ENCODE results near the gene APLNR.

APLNR gene

DNA sequence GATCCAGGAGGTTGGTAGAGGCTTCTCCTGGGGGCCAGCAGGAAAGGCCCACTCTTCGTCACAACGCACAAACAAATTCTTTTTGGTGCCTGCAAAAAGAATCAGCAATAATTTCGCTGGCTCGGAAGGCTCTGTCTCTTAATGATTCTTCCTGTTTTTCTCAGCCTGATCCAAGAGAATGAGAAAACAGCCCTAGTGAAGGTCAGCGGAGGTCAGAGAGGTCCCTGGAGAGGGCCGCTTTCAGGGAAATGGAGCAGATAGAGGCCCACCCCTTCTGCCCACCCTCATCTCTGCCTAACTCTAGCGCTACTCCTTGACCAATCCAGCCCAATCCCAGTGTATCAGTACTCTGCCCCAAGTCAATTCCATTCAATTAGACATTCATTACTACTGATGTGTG, 36.1 kb downstream of the APLNR start:
- TF ChIP-seq, protein P1, sequence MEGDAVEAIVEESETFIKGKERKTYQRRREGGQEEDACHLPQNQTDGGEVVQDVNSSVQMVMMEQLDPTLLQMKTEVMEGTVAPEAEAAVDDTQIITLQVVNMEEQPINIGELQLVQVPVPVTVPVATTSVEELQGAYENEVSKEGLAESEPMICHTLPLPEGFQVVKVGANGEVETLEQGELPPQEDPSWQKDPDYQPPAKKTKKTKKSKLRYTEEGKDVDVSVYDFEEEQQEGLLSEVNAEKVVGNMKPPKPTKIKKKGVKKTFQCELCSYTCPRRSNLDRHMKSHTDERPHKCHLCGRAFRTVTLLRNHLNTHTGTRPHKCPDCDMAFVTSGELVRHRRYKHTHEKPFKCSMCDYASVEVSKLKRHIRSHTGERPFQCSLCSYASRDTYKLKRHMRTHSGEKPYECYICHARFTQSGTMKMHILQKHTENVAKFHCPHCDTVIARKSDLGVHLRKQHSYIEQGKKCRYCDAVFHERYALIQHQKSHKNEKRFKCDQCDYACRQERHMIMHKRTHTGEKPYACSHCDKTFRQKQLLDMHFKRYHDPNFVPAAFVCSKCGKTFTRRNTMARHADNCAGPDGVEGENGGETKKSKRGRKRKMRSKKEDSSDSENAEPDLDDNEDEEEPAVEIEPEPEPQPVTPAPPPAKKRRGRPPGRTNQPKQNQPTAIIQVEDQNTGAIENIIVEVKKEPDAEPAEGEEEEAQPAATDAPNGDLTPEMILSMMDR (IDR thresholded peaks at IDR 0.05), result no peak

DNA sequence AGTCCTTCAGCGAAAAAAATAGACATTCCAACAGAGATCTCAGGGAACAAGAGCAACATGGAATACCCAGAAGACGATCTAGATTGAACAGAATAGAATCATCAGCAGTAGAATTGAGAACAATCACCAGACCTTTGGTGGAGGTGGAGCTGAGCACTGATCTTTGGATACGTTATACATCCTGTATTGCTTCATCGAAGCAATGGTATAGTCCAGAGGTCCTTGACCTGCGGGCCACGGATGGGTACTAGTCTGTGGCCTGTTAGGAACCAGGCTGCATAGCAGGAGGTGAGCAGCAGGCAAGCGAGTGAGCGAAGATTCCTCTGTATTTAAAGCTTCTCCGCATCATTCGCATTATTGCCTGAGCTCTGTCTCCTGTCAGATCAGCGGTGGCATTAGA, 37.7 kb downstream of the APLNR start:
- TF ChIP-seq, protein P1 (IDR thresholded peaks at IDR 0.05), result no peak

DNA sequence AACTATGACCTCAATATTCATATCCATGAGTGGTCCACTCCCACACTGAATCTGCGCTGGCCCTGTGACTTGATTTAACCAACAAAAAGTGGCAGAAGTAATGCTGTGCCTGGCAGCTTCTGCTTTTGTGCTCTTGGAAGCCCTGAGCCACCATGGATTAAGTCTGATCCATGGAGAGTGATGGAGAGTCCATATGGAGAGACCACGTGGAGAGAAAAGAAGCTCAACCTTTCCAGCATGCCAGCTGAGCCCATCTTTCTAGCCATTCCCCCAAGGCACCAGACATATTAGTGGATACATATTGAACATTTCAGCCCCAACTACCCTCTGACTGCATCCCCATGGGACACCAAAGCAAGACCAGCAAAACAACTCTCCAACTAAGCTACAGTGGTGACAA, 39.3 kb downstream of the APLNR start:
- TF ChIP-seq, protein P1 (IDR thresholded peaks at IDR 0.05), result no peak

DNA sequence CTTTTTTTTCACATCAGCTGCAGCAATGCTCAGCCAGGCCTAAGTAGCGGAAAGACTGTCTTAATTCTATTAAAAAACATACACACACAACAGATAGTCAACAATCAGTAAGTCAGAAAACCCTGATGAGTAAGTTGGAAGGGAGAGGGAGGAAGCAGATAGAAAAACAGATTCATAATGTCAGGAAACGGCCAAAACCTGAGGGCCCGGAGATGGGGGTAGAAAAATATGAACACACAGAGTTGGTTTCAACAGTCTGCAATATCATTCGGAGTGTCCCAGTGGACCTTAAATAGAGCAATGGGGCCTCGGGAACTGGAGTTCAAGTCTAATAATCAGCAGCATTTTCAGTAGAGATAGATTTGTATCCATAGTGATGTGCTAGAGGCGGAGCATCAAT, 40.5 kb downstream of the APLNR start:
- TF ChIP-seq, protein P1 (IDR thresholded peaks at IDR 0.05), result no peak

DNA sequence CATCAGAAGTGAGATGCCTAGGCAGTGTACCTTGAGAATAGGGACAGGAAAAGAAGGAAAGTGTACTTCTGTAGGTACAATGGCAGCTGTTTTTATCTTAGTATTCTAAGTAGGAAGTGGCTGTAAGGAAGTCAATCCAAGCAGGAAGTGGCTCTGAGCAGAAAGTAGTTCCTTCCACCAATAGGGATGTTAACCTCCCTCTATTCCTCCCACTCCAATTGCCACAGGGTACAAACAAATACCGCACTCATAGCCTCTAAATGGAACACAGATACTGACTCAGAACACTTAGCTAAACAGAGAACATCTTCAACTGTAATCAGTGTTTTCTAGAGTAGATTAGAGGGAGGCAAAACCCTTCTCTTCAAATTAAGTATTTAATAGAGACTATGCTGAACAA, 44.7 kb downstream of the APLNR start:
- TF ChIP-seq, protein P1 (IDR thresholded peaks at IDR 0.05), result no peak

DNA sequence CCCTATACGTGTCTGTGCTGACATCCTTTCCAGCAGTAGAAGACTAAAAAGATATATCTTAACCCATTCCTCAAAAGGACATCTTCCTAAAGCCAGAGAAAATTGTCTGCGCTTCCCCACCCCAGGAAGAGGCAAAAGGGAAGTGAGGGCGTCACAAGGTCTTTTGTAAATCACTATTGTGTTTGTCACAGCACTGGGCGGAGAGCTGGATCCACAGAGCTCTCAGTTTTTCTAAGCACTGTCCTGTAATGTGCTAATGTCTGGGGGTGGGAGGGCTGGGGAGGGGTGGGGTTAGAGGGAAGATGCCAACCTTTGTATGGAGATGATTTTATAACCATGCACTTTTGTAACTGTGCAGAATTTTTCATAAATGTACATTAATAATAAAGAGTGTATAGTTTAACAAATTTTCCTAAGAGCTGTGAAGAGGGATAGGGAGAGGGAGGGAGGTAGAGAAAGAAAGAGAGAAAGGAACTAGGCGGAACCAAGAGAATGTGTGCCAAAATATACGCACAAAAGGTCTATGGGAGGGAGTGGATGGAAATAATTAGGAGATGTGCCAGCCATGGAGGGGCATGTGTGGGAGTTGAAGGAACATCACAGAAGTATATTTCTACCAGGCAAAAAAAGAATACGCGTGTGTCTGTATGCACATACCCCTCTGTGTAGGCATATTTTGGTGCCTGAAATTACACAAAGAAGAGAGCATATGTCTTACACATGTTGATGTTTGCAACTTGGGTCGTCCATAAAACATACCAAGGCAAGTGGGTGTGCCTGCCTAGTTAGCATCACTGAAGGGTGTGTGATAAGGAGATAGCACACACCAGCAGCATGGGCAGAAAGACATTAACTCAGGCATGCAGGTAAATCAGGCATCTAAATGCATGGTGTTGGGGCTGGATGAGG, 45.5 kb downstream of the APLNR start:
- TF ChIP-seq, protein P1 (IDR thresholded peaks at IDR 0.05), result no peak

DNA sequence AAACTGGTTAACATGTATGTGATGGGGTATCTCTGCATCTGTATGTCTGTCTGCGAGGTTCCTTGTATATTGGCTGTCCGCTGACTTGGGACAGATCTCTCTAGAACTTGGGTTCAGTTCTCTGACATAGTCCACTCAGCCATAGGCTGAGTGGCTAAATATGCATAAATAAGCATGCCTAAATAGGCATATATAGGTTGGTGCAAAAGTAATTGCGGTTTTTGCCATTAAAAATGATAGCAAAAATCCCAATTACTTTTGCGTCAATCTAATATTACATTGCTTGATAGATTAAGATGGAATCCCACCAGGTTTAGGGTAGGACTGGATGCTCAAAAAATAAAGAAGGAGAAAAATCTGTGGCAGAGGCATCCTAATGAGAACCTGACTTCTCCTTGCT, 46.5 kb downstream of the APLNR start:
- TF ChIP-seq, protein P1 (IDR thresholded peaks at IDR 0.05), result no peak
